ENCODE data around the gene PTPRK.

DNA sequence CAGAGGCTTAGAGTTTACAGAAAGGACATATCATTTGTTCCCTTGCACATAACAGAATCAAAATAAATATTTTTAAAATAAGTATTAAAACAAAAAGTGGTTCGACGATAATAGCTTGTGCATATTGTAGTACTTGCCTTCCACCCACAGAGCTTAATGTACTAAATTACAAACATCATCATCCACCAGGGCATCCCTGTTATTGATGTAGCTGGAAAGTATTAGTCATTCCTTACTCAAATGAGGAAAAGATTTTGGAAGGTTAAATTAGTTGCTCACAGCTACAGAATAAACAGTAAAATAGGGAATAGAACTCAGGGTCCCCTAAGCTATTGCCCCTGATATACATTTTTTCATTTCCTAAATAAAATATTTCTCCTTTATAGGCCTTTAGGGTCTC is 150.3 kb downstream of the PTPRK start:
- TF ChIP-seq CTCF (IDR thresholded peaks at IDR 0.05), result no peak
- no peak for TF ChIP-seq POLR2A (IDR thresholded peaks at IDR 0.05)

Measured in lower leg skin (tissue), 3 donors.